Neural progenitor cell (in vitro differentiated cells): ENCODE data around the gene CCT4. TPM values are rescaled to one million over a fixed set of nuclear protein-coding genes. Genes with fewer than 3 reads are reported as not detected.

Source experiments
- DNase-seq: peaks from one replicate; pipeline ENCODE4 v3.0.0-alpha.2; 2016; ENCODE audit warnings: low spot score
- H2AFZ ChIP-seq: fragments of 200-600 bp; sonication (generic); replicated peaks from 2 replicates; pipeline ENCODE4 v1.6.1; 2016; ENCODE audit warnings: antibody characterized with exemption
- H3F3A ChIP-seq: fragments of 200-600 bp; sonication (generic); 2 replicates; pipeline ENCODE4 v1.6.1; 2016; ENCODE audit warnings: antibody characterized with exemption, low read depth
- H3K27ac ChIP-seq: fragments of 200-600 bp; sonication (generic); 2 replicates; pipeline ENCODE4 v1.5.1; 2016; ENCODE audit warnings: mild to moderate bottlenecking
- H3K27me3 ChIP-seq: fragments of 200-600 bp; sonication (generic); 2 replicates; pipeline ENCODE4 v1.6.1; 2016; ENCODE audit warnings: mild to moderate bottlenecking, moderate library complexity
- H3K36me3 ChIP-seq: fragments of 200-600 bp; sonication (generic); 2 replicates; pipeline ENCODE4 v1.5.1; 2016
- H3K4me1 ChIP-seq: fragments of 200-600 bp; sonication (generic); 2 replicates; pipeline ENCODE4 v1.6.1; 2016; ENCODE audit warnings: mixed run types
- H3K4me2 ChIP-seq: fragments of 200-600 bp; sonication (generic); 2 replicates; pipeline ENCODE4 v1.6.1; 2016
- H3K4me3 ChIP-seq: fragments of 200-600 bp; sonication (generic); 2 replicates; pipeline ENCODE4 v1.5.1; 2016
- H3K79me2 ChIP-seq: fragments of 200-600 bp; sonication (generic); 2 replicates; pipeline ENCODE4 v1.6.1; 2016; ENCODE audit warnings: low read depth
- H3K9ac ChIP-seq: fragments of 200-600 bp; sonication (generic); 2 replicates; pipeline ENCODE4 v1.6.1; 2016
- H3K9me3 ChIP-seq: fragments of 200-600 bp; sonication (generic); 2 replicates; pipeline ENCODE4 v1.5.1; 2016; ENCODE audit warnings: low read depth
- H4K20me1 ChIP-seq: fragments of 200-600 bp; sonication (generic); 2 replicates; pipeline ENCODE4 v1.6.1; 2016; ENCODE audit warnings: low read depth
- H3K27ac Mint-ChIP-seq: 3 replicates; pipeline ENCODE4 v1.8.0; 2021; ENCODE audit warnings: mixed read lengths
- H3K27me3 Mint-ChIP-seq: 2 replicates; pipeline ENCODE4 v1.8.0; 2022; ENCODE audit warnings: low read depth, mild to moderate bottlenecking, inconsistent platforms, moderate library complexity, mixed read lengths; ENCODE audit not compliant: insufficient read depth
- H3K36me3 Mint-ChIP-seq: 3 replicates; pipeline ENCODE4 v1.8.0; 2021; ENCODE audit warnings: mixed read lengths
- H3K4me1 Mint-ChIP-seq: 3 replicates; pipeline ENCODE4 v1.8.0; 2021; ENCODE audit warnings: mixed read lengths
- H3K4me3 Mint-ChIP-seq: 3 replicates; pipeline ENCODE4 v1.8.0; 2021; ENCODE audit warnings: mild to moderate bottlenecking, moderate library complexity, mixed read lengths
- H3K9me3 Mint-ChIP-seq: 3 replicates; pipeline ENCODE4 v1.8.0; 2020; ENCODE audit warnings: mixed read lengths
- CTCF ChIP-seq: fragments of 200-600 bp; sonication (generic); IDR thresholded peaks from 2 replicates; pipeline ENCODE4 v1.5.1; 2017; ENCODE audit warnings: antibody characterized with exemption, mild to moderate bottlenecking
- EZH2 ChIP-seq: fragments of 200-600 bp; sonication (generic); IDR thresholded peaks from 2 replicates; pipeline ENCODE4 v1.6.1; 2017; ENCODE audit warnings: antibody characterized with exemption, mild to moderate bottlenecking, moderate library complexity
- EZH2phosphoT487 ChIP-seq: fragments of 200-600 bp; sonication (generic); IDR thresholded peaks from 2 replicates; pipeline ENCODE4 v1.6.1; 2017; ENCODE audit warnings: antibody characterized with exemption
- total RNA-seq: library from RNA; depleted of rRNA; stranded (reverse); fragments of >200 nt; gene quantifications from 2 replicates; pipeline ENCODE4 v1.2.3, GENCODE V29; 2015; ENCODE audit warnings: low replicate concordance

Gene CCT4
- total RNA-seq, 1 donor from 2014 or later: 381 TPM

- Mint-ChIP-seq H3K9me3 (peaks cover 5% of the 10 kb centered on the region), H3K4me1 (peaks cover 5% of the 10 kb centered on the region), H3K27me3 (no peaks in the 10 kb centered on the region), H3K27ac (peak overlapping the region; percentile 19), H3K36me3 (peaks cover 8% of the 10 kb centered on the region), H3K4me3 (no peak overlapping the region)
- peak; percentile 37 for DNase-seq
- H3K27me3 ChIP-seq: no peaks in the 10 kb centered on the region
- H3K79me2 ChIP-seq: no peaks in the 10 kb centered on the region
- peaks cover 8% of the 10 kb centered on the region for H3K4me1 ChIP-seq
- no peaks in the 10 kb centered on the region for H3K9me3 ChIP-seq
- H3K4me2 ChIP-seq: no peak overlapping the region
- TF ChIP-seq EZH2phosphoT487 (no peak), CTCF (no peak), EZH2 (no peak)
- H3K27ac ChIP-seq: no peak overlapping the region
- no peak overlapping the region for H3K4me3 ChIP-seq
- no peaks in the 10 kb centered on the region for H3K36me3 ChIP-seq
- H3K9ac ChIP-seq: no peak overlapping the region
- H4K20me1 ChIP-seq: no peaks in the 10 kb centered on the region
- no peaks in the 10 kb centered on the region for H3F3A ChIP-seq
- H2AFZ ChIP-seq: no peak overlapping the region
Observed at GRCh38 chr2:61928826-61929461, 40.5 kb upstream of the CCT4 start.

GRCh38 chr2:61926531-61927477 is 38.3 kb upstream of the CCT4 start:
- H3K9me3 Mint-ChIP-seq: no peaks in the 10 kb centered on the region
- H3K27ac Mint-ChIP-seq: no peak overlapping the region
- H3K36me3 Mint-ChIP-seq: peaks cover 5% of the 10 kb centered on the region
- no peak for TF ChIP-seq EZH2phosphoT487
- TF ChIP-seq CTCF: no peak
- TF ChIP-seq EZH2: no peak
- no peak overlapping the region for H3K4me3 ChIP-seq
- no peak overlapping the region for H3K4me3 Mint-ChIP-seq
- H3K9me3 ChIP-seq: no peaks in the 10 kb centered on the region
- H3F3A ChIP-seq: no peaks in the 10 kb centered on the region
- H3K4me1 ChIP-seq: peaks cover 8% of the 10 kb centered on the region
- no peaks in the 10 kb centered on the region for H4K20me1 ChIP-seq
- no peaks in the 10 kb centered on the region for H3K79me2 ChIP-seq
- H3K9ac ChIP-seq: no peak overlapping the region
- no peak for DNase-seq
- no peak overlapping the region for H3K27ac ChIP-seq
- H2AFZ ChIP-seq: no peak overlapping the region
- H3K27me3 ChIP-seq: no peaks in the 10 kb centered on the region
- no peaks in the 10 kb centered on the region for H3K27me3 Mint-ChIP-seq
- no peak overlapping the region for H3K4me2 ChIP-seq
- peaks cover 5% of the 10 kb centered on the region for H3K4me1 Mint-ChIP-seq
- H3K36me3 ChIP-seq: no peaks in the 10 kb centered on the region

GRCh38 chr2:61924895-61925663 is 36.6 kb upstream of the CCT4 start:
- Mint-ChIP-seq H3K9me3 (no peaks in the 10 kb centered on the region), H3K27ac (no peak overlapping the region), H3K4me3 (no peak overlapping the region), H3K27me3 (no peaks in the 10 kb centered on the region), H3K36me3 (peaks cover 5% of the 10 kb centered on the region), H3K4me1 (peaks cover 5% of the 10 kb centered on the region)
- peaks cover 8% of the 10 kb centered on the region for H3K4me1 ChIP-seq
- H3K4me2 ChIP-seq: no peak overlapping the region
- H3K27me3 ChIP-seq: no peaks in the 10 kb centered on the region
- H2AFZ ChIP-seq: no peak overlapping the region
- no peak overlapping the region for H3K4me3 ChIP-seq
- H3K9me3 ChIP-seq: no peaks in the 10 kb centered on the region
- H3K27ac ChIP-seq: no peak overlapping the region
- no peaks in the 10 kb centered on the region for H3F3A ChIP-seq
- no peak for DNase-seq
- H3K79me2 ChIP-seq: no peaks in the 10 kb centered on the region
- H3K9ac ChIP-seq: no peak overlapping the region
- H4K20me1 ChIP-seq: no peaks in the 10 kb centered on the region
- H3K36me3 ChIP-seq: no peaks in the 10 kb centered on the region
- TF ChIP-seq EZH2phosphoT487: no peak
- no peak for TF ChIP-seq CTCF
- TF ChIP-seq EZH2: no peak
